NCI-H1105 treated with DMSO at 0.1 percent for 48 hours (cell line): ENCODE data around the gene FOXQ1.

Experiments
- DNase-seq: peaks from one replicate; lab custom pipeline; 2025; lab: John Stamatoyannopoulos, UW

FOXQ1 gene, protein sequence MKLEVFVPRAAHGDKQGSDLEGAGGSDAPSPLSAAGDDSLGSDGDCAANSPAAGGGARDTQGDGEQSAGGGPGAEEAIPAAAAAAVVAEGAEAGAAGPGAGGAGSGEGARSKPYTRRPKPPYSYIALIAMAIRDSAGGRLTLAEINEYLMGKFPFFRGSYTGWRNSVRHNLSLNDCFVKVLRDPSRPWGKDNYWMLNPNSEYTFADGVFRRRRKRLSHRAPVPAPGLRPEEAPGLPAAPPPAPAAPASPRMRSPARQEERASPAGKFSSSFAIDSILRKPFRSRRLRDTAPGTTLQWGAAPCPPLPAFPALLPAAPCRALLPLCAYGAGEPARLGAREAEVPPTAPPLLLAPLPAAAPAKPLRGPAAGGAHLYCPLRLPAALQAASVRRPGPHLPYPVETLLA

DNA sequence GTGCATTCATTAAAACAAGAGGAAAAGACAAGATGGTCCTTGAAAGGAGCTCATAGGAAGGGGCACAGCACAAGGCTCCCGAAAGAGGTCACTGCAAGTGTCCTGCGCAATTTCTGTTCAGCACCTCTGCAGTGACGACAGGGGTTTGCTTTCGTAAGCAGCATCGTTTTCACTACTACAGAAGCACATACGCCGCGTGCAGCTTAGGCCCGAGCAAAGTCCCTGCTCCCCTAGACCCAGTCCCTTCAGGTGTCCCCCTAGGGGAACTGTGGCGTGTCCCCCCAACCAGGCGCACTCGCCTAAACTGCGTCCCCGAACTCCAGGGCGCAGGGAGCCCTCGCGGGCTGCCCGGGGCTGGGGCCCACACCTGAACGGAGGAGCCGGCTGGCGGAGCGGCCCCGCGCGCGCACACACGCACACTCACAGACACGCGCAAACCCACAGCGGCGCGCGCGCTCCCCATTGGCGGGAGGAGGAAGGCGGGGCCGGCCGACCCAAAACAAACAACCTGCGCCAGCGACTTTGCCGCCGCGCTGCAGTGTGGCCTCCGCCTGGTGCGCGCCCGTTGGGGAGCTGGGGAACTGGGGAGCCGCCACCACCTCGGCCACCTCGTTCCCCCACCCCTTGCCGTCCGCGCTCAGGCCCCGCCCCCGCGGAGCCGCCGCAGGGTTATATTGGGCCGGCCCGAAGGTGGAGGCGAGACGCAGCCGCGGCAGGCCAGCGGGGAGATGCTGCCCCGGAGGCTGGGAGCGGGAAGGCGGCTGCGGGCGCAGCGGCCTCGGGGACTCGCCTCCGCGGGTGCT lies at the start of gene FOXQ1:
TSS of gene FOXQ1 (plus strand) at position 699 of the 803 bp plus-strand sequence. CDS start 607 bp downstream, outside the sequence.
- DNase-seq: peak; percentile 50

DNA sequence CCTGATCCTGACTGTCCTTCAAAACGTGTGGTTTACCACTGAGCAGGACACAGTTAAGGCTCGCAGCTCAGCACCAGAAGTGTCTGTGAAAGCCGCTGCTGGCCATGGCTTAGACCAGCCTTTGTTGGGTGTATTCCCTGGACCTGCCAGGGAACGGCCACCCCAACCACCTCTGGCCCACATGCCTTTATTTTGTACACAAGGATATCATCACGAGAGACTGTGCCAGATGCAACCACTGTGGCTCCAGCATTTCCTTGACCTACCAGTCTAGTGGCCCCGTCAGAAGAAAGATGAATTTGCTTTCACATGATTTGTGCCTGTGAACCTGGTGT lies 49.2 kb upstream of the FOXQ1 start:
- DNase-seq: no peak

DNA sequence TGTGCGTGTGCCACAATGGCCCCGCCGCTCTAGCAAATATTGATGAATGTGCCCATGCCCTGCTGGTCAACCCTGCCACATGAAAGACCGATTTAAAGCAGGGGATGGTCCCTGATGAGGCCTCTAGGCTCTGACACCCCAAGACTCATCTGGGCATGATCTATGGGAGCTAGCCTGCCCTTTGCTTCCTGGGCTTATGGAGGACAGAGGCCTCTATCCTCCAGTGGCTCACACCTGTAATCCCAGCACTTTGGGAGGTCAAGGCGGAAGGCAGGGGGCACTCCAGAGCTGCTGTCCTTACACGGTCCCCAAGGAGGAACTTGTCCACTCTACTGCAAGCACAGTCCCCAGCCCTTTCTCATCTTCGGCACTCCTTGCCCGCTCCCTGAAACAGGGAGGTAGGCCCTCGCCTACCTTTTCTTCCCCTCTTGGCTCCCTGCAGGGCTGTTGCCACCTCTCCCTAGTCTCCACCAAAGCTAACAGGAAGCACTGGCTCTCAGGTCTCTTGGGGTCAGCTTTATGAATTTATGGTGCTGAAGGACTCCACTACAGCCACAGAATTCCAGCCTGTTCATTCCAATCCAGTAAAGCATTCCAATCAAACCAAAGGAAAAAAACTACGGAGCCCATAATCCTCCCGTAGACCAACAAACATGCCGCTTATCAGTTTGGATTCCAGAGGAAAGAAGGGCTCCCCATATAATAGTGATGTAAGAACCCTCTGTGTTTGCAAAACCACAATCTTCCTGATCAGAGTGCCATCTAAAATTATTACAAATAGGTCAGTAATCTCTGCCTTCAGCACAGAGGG lies 48.7 kb upstream of the FOXQ1 start:
- no peak for DNase-seq

DNA sequence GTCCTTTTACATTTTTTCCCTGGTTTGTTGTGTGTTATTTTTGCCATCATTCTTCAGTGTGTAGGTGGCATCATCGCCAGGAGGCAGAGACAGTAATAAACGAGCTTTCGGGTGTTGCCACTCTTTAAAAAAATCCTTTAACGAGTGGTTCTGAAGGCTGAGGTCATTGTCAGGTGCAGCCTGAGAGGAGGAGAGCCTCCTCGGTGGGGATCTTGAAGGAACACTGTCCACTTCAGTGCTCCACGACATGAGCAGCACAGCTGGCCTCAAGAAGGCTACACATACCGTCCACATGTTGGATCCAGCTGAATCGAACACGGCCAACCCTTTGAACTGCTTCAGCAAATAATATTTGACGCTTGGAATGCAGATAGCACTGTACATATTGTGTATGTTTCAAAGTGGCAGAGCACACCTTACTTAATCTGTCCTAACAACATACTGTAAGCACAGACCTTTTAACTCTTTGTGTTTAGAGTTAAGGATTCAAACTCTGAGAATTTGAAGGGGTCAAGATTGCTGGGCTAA lies 48.0 kb upstream of the FOXQ1 start:
- DNase-seq: no peak

DNA sequence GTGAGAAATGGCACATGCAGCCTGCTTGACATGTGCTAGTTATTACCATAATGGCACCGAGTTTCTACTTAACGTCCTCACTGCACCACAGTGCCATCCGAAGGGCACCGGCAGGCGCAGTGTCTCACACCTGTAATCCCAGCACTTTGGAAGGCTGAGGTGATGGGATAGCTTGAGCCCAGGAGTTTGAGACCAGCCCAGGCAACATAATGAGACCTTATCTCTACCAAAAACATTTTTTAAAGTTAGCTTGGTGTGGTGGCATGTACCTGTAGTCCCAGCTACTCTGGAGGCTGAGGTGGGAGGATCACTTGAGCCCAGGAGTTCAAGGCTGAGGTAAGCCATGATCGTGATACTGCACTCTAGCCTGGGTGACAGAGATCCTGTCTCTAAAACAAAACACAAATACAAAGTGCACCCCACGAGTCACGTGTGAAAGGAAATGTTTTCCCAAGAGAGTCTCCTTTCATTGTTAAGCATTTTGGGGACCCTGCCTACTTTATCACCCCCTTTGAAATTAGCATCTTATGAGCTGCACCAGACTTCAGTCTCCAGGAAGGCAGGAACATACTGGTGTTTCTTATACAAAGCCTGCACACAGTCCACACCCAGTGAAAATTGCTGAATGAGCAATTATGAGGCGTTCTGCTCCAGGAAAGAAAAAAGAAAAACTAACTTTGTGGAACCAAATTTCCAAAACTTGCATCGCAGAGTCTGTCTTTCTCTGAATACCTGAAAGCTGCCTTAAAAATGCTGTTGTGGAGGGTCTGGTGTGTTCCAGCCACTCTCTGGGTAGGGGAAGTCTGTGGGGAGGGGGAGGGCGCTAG lies 47.1 kb upstream of the FOXQ1 start:
- no peak for DNase-seq

DNA sequence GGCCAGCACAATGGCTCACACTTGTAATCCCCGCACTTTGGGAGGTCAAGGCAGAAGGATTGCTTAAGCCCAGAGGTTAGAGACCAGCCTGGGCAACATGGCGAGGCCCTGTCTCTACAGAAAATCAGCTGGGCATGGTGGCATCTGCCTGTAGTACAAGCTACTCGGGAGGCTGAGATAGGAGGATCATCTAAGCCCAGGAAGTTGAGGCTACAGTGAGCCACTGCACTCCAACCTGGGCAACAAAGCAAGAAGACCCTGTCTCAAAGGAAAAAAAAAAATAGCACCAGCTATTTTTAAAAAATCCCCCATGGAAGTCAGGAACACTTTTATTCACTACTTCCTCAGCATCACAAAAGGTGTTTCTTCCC lies 45.2 kb upstream of the FOXQ1 start:
- DNase-seq: no peak

DNA sequence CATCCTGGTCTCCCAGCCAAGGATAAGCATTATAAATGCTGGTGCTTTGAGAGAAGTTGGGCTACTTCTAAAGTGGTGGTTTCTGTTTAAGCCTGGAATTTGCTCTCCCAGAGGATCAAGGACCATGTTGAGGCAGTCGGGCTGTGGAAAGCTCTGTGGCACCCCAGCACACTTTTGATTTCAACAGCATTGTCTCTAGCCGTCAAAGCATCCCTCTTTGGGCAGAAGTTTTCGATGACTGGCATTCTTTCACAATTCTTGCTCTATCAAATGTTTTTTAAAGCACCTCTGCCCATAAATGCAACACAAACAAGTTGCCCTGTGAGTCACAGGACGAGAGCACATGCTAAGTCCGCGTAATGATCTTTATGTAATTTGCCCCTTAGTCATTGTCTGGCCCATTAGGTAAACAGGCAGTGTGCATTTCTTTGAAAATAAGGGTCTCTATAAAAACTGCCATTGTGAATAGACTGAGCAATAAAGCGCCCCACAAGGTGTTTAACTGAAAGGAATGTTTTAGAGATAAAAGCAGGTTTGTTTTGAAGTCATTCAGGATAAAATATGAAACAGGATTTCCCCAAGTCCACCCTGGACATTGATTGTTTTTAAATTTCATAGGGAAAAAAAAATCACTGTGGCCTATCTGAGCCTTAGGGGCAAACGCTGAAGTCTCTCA lies 44.7 kb upstream of the FOXQ1 start:
- DNase-seq: no peak

DNA sequence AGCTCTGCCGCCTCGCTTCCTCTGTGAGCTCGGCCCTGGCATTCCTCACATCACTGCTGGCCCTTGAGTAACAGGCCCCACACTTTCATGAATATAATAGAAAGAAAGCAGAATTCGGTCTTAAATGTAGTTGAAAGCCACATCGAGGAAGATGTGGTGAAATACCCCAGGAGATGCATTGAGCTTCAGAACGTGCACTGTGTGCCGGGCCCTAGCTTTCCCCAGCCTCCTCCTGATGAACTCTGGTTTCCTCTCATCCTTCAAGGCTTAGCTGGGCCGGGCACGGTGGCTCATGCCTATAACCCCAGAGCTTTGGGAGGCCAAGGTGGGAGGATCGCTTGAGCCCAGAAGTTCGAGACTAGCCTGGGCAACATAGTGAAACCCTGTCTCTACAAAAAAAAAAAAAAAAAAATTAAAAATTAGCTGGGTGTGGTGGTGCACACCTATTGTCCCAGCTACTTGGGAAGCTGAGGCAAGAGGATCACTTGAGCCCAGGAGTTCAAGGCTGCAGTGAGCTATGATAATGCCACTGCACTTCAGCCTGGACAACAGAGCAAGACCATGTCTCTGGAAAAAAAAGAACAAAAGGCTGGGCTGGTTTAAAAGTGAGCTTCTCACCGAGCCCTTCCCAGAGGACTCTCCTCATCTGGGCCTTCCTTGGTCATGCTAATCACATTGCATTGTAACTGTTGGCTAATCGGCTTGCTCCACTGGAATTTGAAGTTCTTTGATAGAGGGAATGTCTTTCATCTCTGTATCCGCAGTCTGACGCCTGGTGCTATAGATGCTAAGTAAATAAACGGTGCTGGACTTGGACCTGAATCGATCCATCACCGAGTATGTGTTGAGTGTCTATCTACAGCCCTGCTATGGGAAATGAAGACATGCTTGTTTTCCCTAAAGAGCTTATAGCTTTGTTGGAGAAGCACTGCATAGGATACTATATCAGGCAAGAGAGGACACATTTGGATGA lies 43.8 kb upstream of the FOXQ1 start:
- DNase-seq: no peak

DNA sequence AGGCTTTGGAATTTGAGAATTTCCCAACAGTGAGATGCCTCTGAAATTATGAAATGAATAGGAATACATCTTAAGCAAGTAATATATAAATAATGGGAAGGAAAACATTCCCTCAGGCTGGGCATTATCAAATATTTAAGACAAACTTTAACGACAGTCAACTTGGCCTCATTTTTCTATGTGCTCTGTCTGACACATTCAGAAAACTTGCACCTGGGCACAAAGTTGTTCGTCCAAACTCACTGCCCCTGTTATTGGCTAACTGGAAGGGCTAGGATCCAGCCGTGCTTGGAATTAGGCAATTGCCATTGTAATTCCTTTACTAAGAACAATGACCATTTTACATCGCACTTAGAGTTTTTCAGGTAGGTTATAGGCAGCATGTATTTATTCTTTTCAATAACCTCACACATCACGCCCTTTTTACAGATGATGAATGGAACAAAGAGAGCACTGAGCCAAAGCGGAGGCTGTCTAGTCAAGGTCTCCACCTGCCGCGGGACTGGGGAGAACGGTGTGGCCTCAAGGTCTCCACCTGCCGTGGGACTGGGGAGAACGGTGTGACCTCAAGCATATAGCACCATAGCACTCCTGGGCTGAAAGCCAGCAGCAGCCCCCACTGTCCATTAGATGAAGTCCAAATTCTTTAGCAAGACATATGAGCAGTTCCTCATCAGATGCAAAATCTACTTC lies 40.7 kb upstream of the FOXQ1 start:
- DNase-seq: no peak

DNA sequence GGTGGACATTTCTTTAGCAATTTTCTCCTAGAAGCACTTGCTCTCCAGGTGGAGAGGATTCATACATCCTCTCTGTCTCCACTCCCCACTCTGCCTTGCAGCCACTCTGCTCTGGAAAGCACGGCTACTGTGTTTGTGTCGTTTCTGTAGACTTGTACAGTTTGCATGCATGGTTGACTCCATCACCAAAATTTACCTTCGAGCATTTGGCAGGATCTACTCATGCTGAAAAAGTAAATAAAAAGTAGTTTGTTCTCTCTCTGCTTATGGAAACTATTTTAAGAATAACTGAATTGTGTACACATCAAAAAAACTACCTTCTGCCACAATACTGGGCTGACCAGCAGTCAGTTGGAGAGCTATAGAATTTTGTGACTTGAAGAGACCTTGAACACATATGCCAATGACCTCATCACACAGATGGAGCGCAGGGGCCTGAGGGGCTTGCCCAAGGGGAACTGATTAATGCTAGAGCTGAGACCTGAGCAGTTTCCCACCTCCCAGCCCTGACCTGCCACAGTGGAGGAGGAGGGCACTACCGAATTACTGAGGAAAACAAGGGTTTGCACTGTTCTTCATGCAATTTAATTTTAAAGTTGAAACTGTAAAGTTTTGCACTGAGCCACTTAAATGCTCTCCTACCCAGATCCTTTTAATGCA lies 33.7 kb upstream of the FOXQ1 start:
- no peak for DNase-seq

DNA sequence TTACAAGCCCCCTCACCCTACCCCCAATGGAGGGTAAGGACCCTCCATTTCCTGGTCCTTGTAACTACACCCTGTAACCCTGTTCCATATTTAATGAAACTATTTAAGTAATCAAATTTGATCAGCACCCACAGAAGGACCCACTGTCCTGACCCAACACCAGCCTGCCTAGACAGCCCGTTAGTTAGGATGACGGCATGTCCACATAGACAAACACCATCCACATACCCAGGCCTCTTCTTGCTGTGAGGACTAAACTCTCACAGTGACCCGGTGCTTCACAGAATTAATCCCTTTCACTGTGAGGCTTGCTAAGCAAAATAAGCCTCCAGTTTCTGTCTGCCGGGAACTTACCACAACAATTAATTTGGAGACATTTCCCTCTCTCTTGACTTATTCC lies 32.8 kb upstream of the FOXQ1 start:
- DNase-seq: no peak

DNA sequence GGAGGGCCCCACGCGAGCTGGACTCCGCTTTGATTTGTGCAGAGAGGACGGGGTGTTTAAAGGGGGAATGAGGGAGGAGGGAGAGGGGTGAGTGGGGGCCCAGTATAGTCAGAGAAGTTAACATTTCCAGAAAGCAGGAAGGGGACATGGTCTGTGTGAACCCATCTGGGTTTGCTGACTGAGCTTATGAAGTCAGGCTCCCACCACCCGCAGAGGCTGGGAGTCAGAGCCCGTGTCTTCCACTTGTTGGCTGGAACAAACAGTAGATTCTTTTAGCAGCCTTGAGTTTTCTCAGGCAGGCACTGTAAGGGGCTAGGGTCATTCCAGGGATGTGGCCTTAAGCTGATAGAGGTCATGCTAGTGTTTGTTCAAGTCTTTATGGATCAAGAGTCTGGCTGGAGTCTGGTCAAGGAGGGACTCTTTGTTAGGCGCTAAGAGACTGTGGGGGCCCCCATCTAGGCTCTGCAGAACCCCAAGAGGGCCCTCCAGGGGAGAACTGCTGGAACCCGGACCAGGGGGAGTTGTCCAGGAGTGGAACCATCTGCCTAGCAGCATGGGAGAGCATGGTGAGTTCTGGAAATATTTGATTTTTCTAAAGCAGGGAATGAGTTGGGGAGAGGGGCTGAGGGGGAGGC lies 31.1 kb upstream of the FOXQ1 start:
- no peak for DNase-seq

DNA sequence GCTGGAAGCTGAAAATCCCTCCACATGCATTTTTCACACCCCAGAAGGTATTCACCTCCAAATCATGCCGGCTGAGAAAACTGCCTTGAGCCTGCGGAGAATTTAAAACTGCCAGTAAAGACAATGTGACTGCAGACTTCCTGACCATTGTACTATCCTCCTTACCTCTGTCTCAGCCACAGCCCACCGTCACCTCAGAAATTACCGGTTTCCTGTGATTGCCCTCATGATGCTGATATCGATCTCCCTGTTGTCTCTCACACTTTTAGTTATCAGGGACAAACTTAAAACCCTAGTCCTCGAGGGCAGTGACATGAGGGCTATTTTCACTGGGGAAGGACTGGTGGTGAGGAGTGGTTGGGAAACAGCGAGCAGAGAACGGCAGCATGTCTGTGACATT lies 30.2 kb upstream of the FOXQ1 start:
- DNase-seq: no peak

DNA sequence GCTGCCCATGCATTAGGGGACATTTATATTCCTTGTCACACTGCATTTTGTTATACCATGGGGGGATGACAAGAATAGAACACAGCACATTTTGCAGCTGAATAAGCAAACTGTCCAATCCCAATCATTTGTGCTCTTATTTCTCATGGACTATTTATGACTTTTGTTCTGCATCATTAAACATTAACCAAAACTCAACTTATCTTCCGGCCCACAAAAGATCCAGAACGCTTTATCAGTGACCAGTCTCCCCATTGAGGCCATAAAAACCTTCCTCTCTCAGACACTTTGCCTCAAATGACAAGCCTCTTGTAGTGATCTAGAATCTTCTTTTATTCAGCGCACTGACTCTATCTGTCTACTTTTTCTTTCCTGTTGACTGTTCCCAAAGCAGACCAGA lies 28.4 kb upstream of the FOXQ1 start:
- DNase-seq: no peak

DNA sequence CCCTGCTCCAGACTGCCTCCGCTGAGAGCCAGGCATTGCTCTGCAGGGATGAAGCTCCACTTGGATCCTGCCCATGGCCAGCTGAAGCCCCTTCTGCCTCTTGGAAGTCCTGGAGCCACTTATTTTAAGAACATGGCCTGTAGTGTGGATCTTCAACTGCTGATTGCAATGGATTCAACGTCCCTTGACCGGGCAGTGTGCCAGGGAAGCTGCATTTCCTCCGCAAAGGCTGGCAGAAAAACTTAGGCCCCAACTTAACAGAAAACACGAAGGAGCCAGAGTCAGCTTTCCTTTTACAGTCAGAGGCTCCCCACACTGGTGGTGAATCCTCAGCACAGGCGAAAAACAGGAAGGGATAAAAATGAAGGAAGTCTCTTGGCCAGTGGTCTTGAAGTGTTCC lies 26.3 kb upstream of the FOXQ1 start:
- no peak for DNase-seq

DNA sequence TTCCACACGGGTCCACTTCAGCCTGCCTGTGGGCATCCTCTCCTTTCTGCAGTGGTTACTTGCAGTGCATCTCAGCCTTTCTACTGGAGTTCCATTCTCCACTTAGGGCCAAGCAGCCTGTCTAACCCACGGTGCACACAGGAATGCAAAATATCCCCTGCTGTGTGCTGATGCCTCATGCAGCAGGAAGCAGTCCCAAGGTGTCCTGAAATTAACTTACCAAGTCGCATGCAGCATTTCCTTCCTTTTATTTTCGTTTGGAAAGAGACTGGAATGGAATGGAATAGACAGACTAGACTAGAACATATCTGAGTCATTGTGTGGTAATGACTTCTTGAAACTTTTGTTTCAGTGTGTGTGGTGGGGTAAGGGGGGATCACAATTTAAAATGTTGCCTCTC lies 25.9 kb upstream of the FOXQ1 start:
- no peak for DNase-seq

DNA sequence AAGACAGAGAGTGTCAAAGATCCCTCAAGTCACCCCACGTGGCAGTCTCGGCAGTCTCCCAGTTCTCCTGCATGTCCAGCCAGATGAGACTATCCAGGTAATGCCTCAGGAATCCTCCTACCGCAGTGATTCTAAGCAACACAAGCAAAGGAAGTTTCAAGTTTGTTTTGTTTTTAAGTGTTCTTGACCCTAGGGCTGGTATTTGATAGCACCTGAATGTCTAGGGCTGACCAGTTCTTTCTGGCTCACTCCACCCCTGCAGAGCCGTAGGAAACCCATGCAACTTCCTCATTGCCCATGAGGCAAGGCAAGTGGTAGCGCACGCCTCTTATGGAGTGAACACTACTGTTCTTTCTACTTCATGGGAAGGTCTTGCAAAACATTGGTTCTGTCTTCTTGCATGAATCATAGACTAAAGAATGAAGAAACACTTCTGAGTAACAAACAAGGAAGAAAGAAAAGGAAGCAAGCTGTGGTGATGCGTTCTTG lies 24.8 kb upstream of the FOXQ1 start:
- DNase-seq: no peak

DNA sequence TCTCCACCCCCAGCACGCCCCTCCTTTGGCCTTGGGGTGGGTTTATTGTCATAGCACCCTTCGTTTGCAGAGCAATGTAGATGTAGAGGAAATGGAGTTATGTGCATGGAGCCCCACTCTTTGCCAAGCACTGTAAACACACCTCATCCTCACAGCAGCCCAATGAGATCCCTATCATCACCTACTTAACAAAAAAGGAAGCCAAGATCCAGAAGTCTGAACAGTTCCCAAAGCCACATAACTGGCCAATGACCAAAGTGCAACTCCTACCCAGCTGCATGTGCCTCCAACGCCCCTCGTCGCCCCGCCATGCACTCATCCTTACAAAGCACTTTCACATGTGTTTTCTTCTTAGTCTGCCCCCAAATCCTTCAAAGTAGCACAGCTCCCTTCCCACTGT lies 21.8 kb upstream of the FOXQ1 start:
- no peak for DNase-seq
